Activated CD4-positive, alpha-beta T cell treated with anti-CD3 and anti-CD28 coated beads, Interleukin-2, amount 10 ng/mL, durations not matched to agents 7 days and 5 days (primary cell): ENCODE measurements around the gene HYDIN. TPM values are rescaled to one million over a fixed set of nuclear protein-coding genes. Genes with fewer than 3 reads are reported as not detected.
"Not testable (repeated sequence)": the region's sequence is repeated elsewhere in the genome, so short reads cannot be mapped to it uniquely, and the experiment has no call there.

Experiments
- CTCF ChIA-PET: fragments of 350-600 bp; sonication (Branson Sonifier 250); formaldehyde crosslinking; loops from one replicate; lab custom pipeline; 2021; ENCODE audit warnings: antibody characterized with exemption; lab: Charles Lee
- POLR2A ChIA-PET: fragments of 350-600 bp; sonication (Branson Sonifier 250); formaldehyde crosslinking; loops from one replicate; lab custom pipeline; 2021; ENCODE audit warnings: antibody characterized with exemption; lab: Charles Lee
- DNase-seq: peaks from one replicate; pipeline ENCODE4 v3.0.0-alpha.2; 2020
- H3K27ac Mint-ChIP-seq: one replicate; pipeline ENCODE4 v1.8.0; 2021; ENCODE audit warnings: mild to moderate bottlenecking, moderate library complexity, mixed read lengths
- H3K27me3 Mint-ChIP-seq: one replicate; pipeline ENCODE4 v1.8.0; 2021; ENCODE audit warnings: mixed read lengths
- H3K36me3 Mint-ChIP-seq: one replicate; pipeline ENCODE4 v1.8.0; 2021; ENCODE audit warnings: low read depth, mixed read lengths
- H3K4me1 Mint-ChIP-seq: one replicate; pipeline ENCODE4 v1.8.0; 2021; ENCODE audit warnings: mixed read lengths
- H3K4me3 Mint-ChIP-seq: one replicate; pipeline ENCODE4 v1.8.0; 2021; ENCODE audit warnings: mild to moderate bottlenecking, moderate library complexity, mixed read lengths
- H3K9me3 Mint-ChIP-seq: one replicate; pipeline ENCODE4 v1.8.0; 2021; ENCODE audit warnings: mixed read lengths
- total RNA-seq, 2 experiments: library from RNA; stranded (reverse); gene quantifications; one replicate each; pipeline ENCODE4 v1.2.3, GENCODE V29; 2021

The HYDIN gene
- total RNA-seq, 2 experiments from 2014 or later, result not detected

DNA sequence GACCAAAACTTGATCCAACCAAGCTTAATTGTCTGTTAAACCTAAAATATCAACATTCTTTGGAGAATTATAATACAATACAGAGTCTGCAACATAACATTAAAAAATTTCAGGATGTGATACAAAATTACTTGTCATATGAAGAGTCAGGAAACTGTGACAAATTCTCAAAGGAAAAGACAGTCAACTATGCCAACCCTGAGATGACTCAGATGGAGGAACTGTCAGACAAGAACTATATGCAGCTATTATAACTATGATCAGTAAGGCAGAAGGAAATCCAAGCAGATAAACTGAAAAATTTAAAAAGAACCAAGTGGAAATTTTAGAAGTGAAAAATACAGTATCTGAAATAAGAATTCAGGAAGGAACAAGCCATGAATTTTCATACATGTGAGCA is 299.8 kb downstream of the HYDIN start:
- CTCF ChIA-PET, H3K27me3 Mint-ChIP-seq, H3K4me1 Mint-ChIP-seq, H3K27ac Mint-ChIP-seq, H3K4me3 Mint-ChIP-seq, DNase-seq, H3K9me3 Mint-ChIP-seq, POLR2A ChIA-PET, H3K36me3 Mint-ChIP-seq: not testable (repeated sequence)

DNA sequence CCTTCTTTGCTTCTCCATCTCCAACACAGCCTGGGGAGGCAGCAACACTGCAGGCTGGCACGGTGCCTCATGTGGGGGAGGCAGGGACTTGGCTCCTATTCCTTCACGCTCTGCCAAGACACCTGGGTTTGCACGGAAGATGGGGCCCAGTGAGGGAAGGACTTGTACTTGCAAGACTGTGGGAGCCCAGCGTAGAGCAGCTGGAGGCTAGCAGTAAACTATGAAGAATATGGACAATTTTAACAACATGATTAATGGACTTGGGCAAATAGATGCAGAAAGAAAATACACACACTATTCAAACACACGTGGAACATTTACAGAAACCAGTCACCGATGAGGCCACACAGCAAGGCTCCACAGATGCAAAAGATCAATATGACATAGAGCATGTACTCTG is 308.4 kb downstream of the HYDIN start:
- H3K4me1 Mint-ChIP-seq, result not testable (repeated sequence)

DNA sequence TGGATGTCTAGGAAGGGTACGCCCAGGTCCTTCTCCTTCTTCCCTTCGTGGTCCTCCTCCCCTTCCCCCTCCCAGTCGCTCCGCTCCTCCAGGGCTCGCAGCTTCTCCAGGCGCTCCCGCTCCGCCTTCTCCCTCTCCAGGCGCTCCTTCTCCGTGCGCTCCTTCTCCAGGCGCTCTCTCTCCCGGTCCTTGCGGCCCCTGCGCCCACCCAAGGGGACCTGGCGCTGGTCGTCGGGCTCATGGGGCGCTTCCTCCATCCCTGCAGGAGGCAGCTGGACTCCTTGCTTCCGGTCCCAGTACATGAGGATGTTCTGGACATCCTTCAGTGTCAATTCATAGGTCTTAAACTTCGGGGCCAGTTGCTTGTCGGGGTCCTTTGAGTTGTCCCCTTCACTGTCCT is 309.9 kb downstream of the HYDIN start:
- H3K9me3 Mint-ChIP-seq, H3K27ac Mint-ChIP-seq, H3K36me3 Mint-ChIP-seq, H3K27me3 Mint-ChIP-seq, H3K4me3 Mint-ChIP-seq, H3K4me1 Mint-ChIP-seq, DNase-seq, POLR2A ChIA-PET, CTCF ChIA-PET: not testable (repeated sequence)

More for the DNA sequence above, 308.4 kb downstream of the HYDIN start:
- H3K27ac Mint-ChIP-seq, DNase-seq, CTCF ChIA-PET, H3K4me3 Mint-ChIP-seq, H3K9me3 Mint-ChIP-seq, H3K36me3 Mint-ChIP-seq, POLR2A ChIA-PET, H3K27me3 Mint-ChIP-seq: not testable (repeated sequence)

DNA sequence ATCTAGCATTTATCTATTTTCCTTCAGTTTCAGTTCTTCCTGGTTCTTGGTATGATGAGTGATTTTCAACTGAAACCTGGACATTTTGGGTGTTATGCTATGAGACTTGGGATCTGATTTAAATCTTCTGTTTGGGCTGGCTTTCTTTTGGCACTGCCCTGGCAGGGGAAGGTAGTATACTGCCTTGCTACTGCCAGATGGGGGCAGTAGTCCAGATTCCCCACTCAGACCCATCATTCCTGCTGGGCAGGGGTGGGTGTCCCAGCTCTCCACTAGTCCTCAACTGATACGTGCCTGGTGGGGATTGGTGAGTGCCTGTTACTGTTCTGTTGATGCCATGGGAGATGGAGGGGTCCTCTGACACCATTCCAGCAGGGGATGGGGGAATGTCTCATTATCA is 342.3 kb downstream of the HYDIN start:
- H3K4me1 Mint-ChIP-seq, H3K27ac Mint-ChIP-seq, H3K4me3 Mint-ChIP-seq, H3K9me3 Mint-ChIP-seq, H3K36me3 Mint-ChIP-seq, POLR2A ChIA-PET, H3K27me3 Mint-ChIP-seq, DNase-seq, CTCF ChIA-PET: not testable (repeated sequence)

DNA sequence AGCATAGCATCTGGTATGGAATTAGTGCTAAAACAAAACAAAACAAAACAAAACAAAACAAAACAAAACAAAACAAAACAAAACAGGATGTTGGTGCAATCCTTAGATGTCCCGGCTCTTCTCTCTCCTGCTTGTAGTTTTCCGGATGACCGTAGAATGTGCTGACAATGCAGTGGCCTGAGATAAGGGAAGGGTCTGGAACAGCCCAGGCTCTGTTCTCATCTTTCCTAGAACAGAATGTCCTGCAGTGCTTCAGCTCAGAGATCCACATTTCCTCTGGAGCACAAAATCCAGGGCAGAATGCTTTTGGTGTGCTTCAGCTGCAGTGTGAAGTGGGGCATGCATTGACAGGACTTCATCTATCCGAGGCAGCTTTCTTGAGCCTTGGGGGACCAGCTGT is 345.9 kb downstream of the HYDIN start:
- H3K9me3 Mint-ChIP-seq, H3K4me1 Mint-ChIP-seq, H3K27me3 Mint-ChIP-seq, CTCF ChIA-PET, H3K36me3 Mint-ChIP-seq, POLR2A ChIA-PET, DNase-seq, H3K27ac Mint-ChIP-seq, H3K4me3 Mint-ChIP-seq: not testable (repeated sequence)

DNA sequence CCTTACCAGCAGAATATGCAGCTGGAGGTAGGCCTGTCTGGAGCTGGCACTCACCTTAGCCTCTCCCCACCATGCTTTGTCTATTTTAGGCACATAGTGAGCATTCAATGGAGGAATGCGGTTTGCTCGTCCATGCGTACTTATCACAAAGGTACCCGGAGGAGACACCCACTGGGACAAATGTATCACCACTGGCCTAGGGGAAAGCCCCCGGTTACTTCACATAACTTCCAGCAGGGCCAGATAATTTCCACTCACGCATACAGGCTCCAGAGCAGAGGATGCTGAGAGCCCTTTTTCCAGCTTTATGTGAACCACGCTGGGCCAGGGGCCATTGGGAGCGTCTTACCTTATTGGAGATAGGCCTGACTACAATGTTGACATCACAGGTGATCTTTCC is 348.2 kb downstream of the HYDIN start:
- CTCF ChIA-PET, H3K4me1 Mint-ChIP-seq, H3K36me3 Mint-ChIP-seq, H3K27ac Mint-ChIP-seq, H3K9me3 Mint-ChIP-seq, POLR2A ChIA-PET, DNase-seq, H3K27me3 Mint-ChIP-seq, H3K4me3 Mint-ChIP-seq: not testable (repeated sequence)

DNA sequence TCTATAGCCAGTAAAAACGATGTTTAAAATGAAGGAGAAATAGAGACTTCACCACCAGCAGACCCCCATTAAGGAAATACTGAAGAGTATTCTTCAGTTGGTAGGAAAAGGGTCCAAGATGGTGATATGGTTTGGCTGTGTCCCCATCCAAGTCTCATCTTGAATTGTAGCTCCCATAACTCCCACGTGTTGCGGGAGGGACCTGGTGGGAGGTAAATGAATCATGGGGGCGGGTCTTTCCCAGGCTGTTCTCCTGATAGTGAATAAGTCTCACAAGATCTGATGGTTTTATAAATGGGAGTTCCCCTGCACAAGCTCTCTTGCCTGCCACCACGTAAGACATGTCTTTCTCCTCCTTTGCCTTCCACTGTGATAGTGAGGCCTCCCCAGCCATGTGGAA is 352.6 kb downstream of the HYDIN start:
- DNase-seq, H3K27ac Mint-ChIP-seq, H3K4me3 Mint-ChIP-seq, H3K9me3 Mint-ChIP-seq, POLR2A ChIA-PET, H3K4me1 Mint-ChIP-seq, CTCF ChIA-PET, H3K27me3 Mint-ChIP-seq, H3K36me3 Mint-ChIP-seq: not testable (repeated sequence)

DNA sequence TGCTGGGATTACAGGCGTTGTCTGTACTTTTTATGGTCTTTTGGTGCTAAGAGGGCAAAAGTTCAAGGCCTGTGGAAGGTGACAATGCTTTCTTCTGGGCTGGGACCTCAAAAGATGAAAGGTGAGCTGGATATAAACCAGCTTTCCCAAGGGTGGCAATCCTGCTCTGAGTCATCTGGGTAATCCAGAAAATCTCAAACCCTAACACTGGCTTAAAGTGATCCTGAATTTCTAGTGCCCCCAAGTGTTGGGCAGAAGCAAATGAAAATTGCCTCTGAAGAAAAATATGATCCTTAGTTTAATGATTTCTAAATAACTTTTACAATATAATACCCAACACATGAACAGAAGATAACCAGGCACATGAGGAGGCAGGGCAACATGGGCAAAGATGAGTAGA is 354.1 kb downstream of the HYDIN start:
- H3K27me3 Mint-ChIP-seq, H3K4me1 Mint-ChIP-seq, H3K27ac Mint-ChIP-seq, POLR2A ChIA-PET, H3K9me3 Mint-ChIP-seq, H3K4me3 Mint-ChIP-seq, CTCF ChIA-PET, DNase-seq, H3K36me3 Mint-ChIP-seq: not testable (repeated sequence)

DNA sequence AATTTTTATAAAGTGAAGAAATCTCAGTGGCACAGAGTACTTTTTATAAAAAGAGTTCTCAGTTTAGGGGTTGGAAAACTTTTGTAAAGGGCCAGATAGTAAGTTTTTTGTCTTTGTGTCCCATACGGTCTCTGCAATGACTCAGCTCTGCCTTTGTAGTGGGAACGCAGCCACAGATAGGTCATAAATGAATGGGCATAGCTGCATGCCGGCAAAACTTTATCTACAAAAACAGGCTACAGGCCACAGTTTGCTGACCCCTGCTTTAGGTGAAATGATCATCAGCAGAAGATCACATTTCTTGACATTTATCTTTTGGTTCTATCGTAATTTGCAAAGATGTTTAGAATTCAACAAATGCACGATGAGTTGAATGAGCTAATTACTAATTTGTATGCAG is 365.8 kb downstream of the HYDIN start:
- H3K4me1 Mint-ChIP-seq, H3K9me3 Mint-ChIP-seq, H3K36me3 Mint-ChIP-seq, DNase-seq, H3K4me3 Mint-ChIP-seq, POLR2A ChIA-PET, H3K27ac Mint-ChIP-seq, H3K27me3 Mint-ChIP-seq, CTCF ChIA-PET: not testable (repeated sequence)

DNA sequence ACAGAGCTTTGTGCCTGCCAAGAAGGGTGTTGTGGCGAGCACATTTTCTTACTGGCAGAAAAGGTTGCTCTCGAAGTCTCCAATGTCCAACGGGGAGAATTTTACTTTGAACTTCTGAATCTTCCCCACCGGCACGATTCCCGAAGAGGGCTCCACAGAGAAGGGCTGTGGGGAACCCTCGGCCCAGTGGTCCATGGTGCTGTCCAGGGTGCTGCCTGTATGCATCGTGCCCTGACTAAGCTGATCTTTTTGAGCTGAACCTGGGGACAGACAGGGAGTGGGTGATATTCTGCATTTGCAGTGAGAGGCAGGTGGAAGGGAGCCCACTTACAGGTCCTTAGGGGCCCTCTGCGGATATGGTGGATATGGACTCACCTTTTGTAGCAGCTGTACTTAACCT is 368.5 kb downstream of the HYDIN start:
- H3K27ac Mint-ChIP-seq, H3K36me3 Mint-ChIP-seq, H3K4me1 Mint-ChIP-seq, H3K27me3 Mint-ChIP-seq, POLR2A ChIA-PET, H3K9me3 Mint-ChIP-seq, H3K4me3 Mint-ChIP-seq, DNase-seq, CTCF ChIA-PET: not testable (repeated sequence)

DNA sequence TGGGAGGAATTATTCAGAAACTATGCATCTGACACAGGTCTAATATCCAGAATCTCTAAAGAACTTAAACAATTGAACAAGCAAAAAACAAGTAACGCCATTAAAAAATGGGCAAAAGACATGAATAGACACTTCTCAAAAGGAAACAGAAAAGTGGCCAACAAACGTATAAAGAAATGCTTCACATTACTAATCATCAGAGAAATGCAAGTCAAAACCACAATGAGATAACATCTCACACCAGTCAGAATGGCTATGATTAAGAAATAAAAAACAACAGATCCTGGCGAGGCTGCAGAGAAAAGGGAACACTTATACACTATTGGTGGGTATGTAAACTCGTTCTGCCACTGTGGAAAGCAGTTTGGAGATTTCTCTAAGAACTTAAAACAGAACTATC is 379.2 kb downstream of the HYDIN start:
- H3K4me3 Mint-ChIP-seq, DNase-seq, H3K27ac Mint-ChIP-seq, H3K27me3 Mint-ChIP-seq, POLR2A ChIA-PET, H3K9me3 Mint-ChIP-seq, H3K4me1 Mint-ChIP-seq, H3K36me3 Mint-ChIP-seq, CTCF ChIA-PET: not testable (repeated sequence)

DNA sequence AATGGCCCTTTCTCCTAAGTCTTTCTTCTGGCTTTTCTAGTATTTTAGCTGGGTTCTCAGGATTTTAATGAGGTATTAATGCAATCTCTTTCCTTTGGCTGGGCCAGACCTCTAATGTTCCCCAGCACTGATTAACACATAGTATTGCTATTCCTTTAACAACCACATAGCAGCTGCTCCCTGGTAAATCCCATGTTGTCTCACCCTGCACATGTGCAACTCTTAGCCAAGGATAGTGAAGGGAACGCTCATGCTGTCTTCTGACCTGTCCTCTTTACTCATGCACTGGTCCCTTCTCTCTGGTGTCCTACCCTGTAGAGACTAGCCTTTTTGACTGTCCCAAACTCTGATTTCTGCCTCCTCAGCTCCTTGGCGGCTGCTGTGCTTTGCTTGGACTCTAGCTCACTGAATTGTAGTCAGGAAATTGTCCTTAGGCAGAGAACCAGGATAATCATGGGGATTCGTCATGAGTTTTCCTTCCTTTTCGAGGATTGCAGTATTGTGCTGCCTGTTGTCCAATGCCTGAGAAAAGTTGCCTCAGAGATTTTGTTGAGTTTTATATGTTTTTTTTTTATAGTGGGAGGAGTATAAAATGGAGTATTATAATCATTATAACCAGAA is 406.9 kb downstream of the HYDIN start:
- CTCF ChIA-PET, POLR2A ChIA-PET, H3K4me3 Mint-ChIP-seq, DNase-seq, H3K4me1 Mint-ChIP-seq, H3K27ac Mint-ChIP-seq, H3K27me3 Mint-ChIP-seq, H3K9me3 Mint-ChIP-seq, H3K36me3 Mint-ChIP-seq: not testable (repeated sequence)

DNA sequence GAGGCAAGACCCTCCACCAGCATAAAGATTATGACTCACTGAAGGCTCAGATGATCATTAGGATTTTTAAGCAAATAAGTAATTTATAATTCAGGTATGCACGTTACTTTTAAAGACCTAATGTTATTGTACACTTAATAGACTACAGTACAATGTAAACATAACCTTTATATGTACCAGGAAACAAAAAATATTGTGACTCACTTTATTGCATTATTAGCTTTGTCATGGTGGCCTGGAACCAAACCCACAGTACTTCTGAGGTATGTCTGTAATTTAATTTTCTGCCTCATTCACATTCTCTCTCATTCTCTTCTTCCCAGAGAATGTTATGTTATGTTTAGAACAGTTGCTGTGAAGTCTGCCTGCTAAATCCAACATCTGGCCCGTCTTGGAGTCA is 407.8 kb downstream of the HYDIN start:
- H3K27me3 Mint-ChIP-seq, H3K4me1 Mint-ChIP-seq, DNase-seq, H3K36me3 Mint-ChIP-seq, H3K9me3 Mint-ChIP-seq, CTCF ChIA-PET, H3K27ac Mint-ChIP-seq, H3K4me3 Mint-ChIP-seq, POLR2A ChIA-PET: not testable (repeated sequence)

DNA sequence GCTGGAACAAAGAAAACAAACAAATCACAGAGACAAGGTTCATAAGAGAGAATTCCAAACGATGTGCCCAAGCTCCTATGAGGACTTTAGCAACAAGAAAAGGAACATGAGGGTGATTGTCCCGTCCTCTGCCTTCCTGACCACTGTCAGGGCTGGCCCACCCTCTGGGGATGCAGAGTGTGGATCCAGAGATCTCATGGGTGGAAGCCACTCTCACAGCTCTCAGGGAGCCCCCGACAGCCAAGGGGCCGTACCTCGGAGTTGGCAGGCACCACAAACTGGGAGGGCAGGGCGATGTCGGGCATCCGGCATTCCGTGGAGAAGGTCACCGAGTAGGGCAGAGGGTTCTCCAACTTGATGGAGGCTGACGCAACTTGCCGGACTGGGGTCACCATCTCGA is 412.4 kb downstream of the HYDIN start:
- POLR2A ChIA-PET, DNase-seq, H3K9me3 Mint-ChIP-seq, H3K4me1 Mint-ChIP-seq, CTCF ChIA-PET, H3K36me3 Mint-ChIP-seq, H3K27me3 Mint-ChIP-seq, H3K4me3 Mint-ChIP-seq, H3K27ac Mint-ChIP-seq: not testable (repeated sequence)
